T-helper 1 cell treated with Interleukin-12 subunit alpha and Interleukin-12 subunit beta and Interleukin-4 antibody, amounts not matched to agents 30 ng/mL and 1 ng/mL, for 36 hours (primary cell): ENCODE results near the gene BTBD10. TPM values are rescaled to one million over a fixed set of nuclear protein-coding genes. Genes with fewer than 3 reads are reported as not detected.

Source experiments
- intact Hi-C: fragments of 100-400 bp; cut with micrococcal nuclease; formaldehyde crosslinking; loops from one replicate; pipeline ENCODE4 v1.15.1; 2024
- total RNA-seq: library from RNA; stranded (reverse); gene quantifications from 2 replicates; pipeline ENCODE4 v1.2.3, GENCODE V29; 2022

Gene BTBD10
- total RNA-seq, 1 donor from 2014 or later = 29.5 TPM

- intact Hi-C loops = loop anchor here (2.0 to 10.0 kb wide), 4 partner anchors 21 to 1717 kb away; partner anchors contain the start of gene GALNT18
These were observed 123.5 kb downstream of the BTBD10 start for GRCh38 chr11:13339195-13340153.

GRCh38 chr11:13338427-13339069, 124.5 kb downstream of the BTBD10 start:
- intact Hi-C loops = loop anchor here (1.0 to 10.0 kb wide), 5 partner anchors 20 to 1716 kb away; partner anchors contain the start of genes BMAL1 and GALNT18

GRCh38 chr11:13338019-13338426, 125.0 kb downstream of the BTBD10 start:
- intact Hi-C loops = loop anchor here (1.0 to 10.0 kb wide), 5 partner anchors 19 to 1716 kb away; partner anchors contain the start of genes BMAL1 and GALNT18

Other genes starting within 250 kb of the BTBD10 start
- 52.7 and 60.1 TPM in 2 replicates for gene BMAL1, start 185.4 kb downstream of the BTBD10 start, total RNA-seq
- gene PTH, start 32.8 kb upstream of the BTBD10 start, total RNA-seq = not detected in 2 replicates
- 56.0 and 64.8 TPM in 2 replicates for gene FAR1, start 205.4 kb upstream of the BTBD10 start, total RNA-seq